Left colon (tissue), 2 donors: ENCODE data around the gene PHRF1. TPM values are rescaled to one million over a fixed set of nuclear protein-coding genes. Genes with fewer than 3 reads are reported as not detected.

ENCODE experiments used
- ATAC-seq: fragments of 200-7000 bp; cut with Tn5 transposase; one replicate; pipeline ENCODE4 v1.9.1; 2020; ENCODE audit warnings: mild to moderate bottlenecking, moderate library complexity
- DNase-seq, 2 donors: peaks; one replicate each; pipeline ENCODE4 v3.0.0-alpha.2; 2020
- intact Hi-C, 2 donors: fragments of 100-400 bp; cut with DNase I in 1 of 2; cut with micrococcal nuclease in 1 of 2; formaldehyde crosslinking; loops; one replicate each; pipeline versions ENCODE4 v1.11.2 to v1.14.0; 2022; cut with DNase I, micrococcal nuclease
- total RNA-seq, 2 donors: library from RNA; stranded (reverse); fragmentation: NEBNext Ultra II Directional; extraction: Animal tissue kit (Norgen Biotek cat#: 25700); gene quantifications; one replicate each; pipeline ENCODE4 v1.2.1, GENCODE V29; 2021
- donor health status: DM: no; HTN: no; CAD: no.
- donor health status: DM: yes; HTN: yes; CAD: no.

Gene PHRF1
- total RNA-seq, 2 donors from 2014 or later: 31.0 to 33.0 TPM

DNA sequence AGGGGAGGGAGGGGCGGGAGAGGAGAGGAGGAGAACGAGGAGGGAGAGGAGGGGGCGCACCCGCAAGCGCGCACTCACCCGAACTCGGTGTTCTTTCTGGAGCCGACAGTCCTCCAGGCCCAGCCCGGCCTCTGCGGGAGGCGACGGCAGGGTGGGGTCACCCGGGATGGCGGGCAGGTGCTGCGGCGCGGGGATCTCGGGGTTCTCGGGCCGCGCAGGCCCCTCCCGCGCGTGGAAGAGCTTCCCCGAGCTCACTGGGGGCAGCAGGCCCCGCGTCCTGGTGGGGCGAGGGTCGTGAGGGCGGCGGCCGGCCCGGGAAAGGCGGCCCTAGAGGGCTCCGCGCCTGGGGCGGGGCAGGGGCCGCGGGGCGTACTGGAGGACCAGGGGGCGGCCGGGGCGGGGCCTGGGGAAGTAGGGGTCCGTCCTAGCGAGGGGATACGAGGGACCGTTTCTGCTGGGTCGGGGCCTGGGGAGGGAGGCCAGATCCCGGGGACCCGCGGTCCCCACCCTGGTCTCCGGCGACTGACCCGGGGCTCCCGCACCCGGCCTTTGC, 21.0 kb upstream of the PHRF1 start:
- DNase-seq: peak in 1 of 2 donors; percentile 56
- ATAC-seq: peak; percentile 16
- intact Hi-C loops: loop anchor here in 1 of 2 donors (10.0 kb wide), 1 partner anchor 169 kb away; no protein-coding TSS in a partner anchor

DNA sequence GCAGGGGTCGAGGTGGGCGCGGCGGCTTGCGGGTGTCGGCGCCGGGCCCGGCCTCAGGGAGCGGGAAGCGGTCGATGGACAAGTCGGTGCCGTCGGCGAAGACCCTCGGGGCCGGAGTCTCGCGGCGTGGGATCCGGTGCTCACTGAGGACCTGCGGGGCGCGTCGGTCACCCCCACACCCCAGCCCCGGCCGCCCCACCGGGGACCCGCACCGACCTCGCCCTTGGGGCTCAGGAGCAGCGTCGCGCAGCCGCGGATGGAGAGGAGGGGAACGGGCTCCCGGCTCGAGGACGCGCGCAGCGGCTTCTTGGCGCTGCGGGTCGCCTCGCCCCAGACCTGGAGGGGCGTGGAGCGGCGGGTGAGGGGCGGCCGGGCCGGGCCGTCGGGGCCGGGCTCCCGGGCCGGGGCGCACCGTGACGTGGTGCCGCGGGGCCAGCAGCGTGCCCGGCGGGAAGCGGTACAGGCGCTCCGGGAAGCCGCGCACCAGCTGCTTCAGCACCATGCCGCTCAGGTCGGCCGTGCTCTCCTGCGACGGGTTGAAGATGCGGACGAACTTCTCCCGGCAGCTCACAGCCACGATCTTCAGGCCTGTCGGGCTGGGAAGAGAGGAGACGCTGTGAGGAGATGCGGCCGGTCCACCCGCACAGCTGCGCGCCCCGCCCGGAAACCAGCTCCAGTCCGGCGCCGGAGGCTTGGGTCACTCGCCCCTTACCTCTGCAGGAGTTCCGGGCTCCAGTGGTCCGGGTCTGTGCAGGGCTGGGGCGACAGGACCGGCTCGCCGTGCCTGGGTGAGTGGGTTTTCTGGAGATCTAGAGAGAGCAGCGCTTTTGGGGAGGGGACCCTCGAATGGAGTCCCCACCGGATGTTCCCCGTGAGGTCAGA, 20.2 kb upstream of the PHRF1 start:
- intact Hi-C loops: loop anchor here in 1 of 2 donors (10.0 kb wide), 1 partner anchor 169 kb away; no protein-coding TSS in a partner anchor
- DNase-seq: no peak
- ATAC-seq: no peak

DNA sequence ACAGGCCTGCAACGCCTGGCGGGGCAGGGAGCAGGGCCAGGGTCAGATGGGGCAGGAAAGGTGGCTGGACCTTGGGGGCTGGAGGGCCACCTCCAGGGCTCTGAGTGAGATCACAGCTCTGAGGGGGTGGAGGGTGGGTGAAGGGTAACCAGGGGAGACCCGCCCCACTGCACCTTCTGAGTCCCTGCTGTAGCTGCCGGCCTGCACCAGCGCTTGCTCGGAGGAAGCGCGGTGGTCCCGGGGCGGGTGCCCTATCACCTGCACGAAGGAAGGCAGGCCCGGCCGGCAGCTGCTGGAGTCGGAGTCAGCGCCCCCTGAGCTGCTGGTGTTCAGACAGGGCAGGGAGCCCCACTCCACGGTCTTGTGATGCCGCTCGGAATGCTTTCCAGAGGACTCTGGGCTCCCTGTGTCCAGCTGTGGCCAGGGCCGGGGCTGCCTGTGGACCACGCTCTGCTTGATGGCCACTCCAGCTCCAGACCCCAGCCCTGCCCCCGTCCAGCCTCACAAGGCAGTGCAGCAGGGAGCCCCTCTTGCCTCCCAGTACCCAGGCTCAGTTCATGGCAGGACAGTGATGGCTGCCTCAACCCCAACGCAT, 19.5 kb upstream of the PHRF1 start:
- DNase-seq: no peak
- intact Hi-C loops: loop anchor here in 1 of 2 donors (10.0 kb wide), 1 partner anchor 168 kb away; no protein-coding TSS in a partner anchor
- no peak for ATAC-seq

DNA sequence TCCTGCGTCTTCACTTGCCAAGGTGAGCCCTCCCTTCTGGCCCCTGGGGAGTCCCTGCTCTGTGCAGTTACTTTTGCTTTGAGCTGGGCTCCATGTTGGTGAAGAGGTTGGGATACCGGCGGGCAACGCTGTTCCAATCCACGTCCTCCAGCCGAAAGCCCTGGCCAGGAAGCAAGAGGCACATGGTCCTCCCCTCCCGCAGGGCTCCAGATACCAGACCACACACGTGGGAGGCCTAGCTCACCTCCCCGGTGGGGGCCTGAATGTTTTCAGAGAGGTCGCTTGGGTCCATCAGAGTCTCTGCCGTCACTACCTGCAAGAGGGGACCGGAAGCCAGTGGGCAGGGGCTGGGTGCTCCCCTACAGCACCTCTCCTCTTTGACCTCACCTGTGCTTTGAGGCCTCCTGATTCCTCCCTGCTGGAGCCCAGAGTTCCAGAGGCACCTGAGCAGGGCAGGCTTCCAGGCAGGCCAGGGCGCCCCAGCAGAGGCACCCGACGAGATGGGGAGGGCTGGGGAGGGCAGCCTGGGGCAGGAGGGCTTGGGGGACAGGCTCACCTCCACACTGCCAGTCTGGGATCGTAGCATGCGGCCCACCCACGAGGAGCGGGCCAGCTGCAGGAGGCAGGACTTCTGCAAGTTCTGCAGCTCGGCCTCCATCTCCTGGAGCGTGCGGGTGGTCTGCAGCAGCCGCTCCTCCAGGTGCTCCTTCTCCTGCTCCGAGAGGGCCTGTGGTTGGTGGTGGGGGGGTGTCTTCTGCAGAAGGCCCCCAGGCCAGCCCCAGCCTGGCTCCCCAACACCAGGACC, 18.7 kb upstream of the PHRF1 start:
- no peak for ATAC-seq
- no peak for DNase-seq
- intact Hi-C loops: loop anchor here in 1 of 2 donors (10.0 kb wide), 1 partner anchor 167 kb away; no protein-coding TSS in a partner anchor

DNA sequence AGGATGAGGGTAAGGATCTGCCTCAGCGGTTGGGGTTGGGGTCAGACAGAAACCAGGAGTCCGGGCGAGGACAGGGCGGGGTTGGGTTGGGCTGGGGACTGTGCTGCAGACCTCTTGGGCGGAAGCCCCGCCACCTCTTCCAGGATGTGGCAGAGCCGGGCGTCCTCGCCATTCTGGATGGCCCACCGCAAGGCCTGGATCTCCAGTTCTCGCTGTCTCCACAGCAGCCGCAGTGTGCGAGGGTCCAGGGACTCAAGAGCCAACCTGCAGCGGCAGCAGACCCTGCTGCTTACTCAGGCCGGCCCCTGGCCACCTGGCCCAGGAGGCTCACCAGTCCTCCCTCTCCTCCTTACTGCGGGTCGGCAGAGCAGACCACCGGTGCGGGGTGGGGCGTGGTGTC, 17.8 kb upstream of the PHRF1 start:
- DNase-seq: no peak
- intact Hi-C loops: loop anchor here in 1 of 2 donors (10.0 kb wide), 1 partner anchor 166 kb away; no protein-coding TSS in a partner anchor
- ATAC-seq: no peak

DNA sequence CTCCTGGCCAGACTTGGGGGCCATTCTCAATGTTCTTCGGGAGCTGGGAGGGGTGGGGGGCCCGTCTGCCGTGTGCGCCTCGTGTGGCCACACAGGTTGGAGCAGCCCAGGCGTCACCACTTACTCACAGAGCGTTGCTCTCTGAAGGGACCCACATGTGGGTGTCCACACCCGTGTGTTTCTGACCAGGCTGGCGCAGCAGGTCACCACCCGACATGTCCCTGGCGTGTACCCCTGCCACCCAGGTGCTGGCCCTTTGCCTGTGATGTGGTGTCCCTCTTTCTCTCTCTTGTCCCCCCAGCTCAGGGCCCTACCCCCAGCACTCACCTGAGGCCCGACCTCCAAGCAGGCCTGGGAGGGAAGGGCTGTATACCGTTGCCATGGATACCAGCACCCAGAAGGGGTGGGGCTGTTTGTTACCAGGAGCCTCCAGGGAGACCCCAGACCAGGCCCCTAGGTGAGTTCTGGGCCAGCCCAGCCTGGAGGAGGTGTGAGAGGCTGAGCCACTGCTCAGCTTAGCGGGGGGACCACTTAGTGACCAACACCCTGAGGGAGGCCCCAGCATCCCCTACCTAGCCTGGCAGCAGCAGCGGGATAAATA, 17.1 kb upstream of the PHRF1 start:
- intact Hi-C loops: loop anchor here in 1 of 2 donors (10.0 kb wide), 1 partner anchor 166 kb away; no protein-coding TSS in a partner anchor
- no peak for ATAC-seq
- no peak for DNase-seq

DNA sequence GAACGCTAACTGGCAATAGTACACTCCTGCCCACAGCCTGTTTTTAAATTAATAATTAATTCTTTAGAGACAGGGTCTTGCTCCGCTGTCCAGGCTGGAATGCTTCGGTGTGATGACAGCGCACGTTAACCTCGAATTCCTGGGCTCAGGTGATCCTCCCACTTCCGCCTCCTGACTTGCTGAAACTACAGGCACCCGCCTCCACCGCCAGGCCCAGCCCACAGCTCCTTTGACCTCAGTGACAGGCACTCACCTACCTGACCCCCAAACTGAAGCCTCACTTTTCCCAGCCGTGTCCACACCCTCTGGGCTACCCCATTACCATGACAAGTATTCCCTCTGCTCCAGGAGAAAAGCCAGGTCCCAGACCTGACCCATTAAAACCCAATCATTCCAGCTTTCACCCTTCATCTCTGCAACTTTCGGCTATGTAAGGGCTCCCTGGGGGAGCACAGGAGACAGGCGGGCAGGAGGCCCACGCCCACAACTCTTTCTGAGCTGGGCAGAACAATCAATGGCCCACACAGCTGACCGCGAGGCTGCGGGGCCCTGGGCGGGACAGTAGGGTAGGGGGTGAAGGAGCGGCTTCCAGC, 16.5 kb upstream of the PHRF1 start:
- ATAC-seq (peak; percentile 56), DNase-seq (peak; percentile 83 to 89)
- intact Hi-C loops: loop anchor here in 1 of 2 donors (10.0 kb wide), 1 partner anchor 165 kb away; no protein-coding TSS in a partner anchor

DNA sequence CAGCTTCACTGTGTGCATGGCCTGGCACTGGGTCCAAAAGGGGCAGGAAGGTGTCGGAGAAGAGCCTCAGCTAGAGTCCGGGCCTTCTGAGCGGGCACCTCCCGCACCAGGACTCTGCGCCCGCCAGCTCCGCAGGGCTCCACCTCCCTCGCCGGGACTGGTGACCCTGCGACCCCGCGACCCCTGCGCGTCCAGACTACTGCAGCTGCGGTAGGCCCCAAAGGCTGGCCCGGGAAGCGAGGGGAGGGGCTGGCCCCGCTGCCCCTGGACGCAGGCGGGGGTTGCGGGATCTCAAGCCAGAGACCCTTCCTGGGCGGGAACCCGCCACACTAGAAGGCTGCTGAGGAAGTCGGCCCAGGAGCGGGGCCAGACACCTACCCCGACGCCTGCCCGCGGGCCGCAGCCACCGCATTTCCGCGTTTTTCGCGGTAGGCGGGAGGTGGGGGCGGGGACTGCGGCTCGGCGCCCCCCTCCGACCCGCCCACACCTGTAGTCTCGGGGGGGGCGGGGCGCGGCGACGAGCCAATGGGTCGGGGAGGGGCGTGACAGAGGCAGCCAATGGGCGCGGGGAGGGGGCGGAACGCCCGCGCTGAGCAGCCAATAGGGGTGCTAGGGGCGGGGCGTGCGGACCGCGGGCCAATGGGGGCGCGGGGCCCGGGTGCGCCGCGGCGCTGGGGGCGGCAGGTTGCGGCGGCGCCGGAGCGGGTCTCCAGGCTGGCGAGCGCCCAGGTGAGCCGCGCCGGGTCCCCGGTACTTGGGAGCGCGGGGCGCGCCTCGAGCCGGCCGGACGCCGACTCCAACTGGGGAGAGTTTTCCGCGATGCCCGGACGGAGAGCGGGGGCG, 15.7 kb upstream of the PHRF1 start, which contains the start of the genes LMNTD2 and RASSF7:
Gene LMNTD2, minus strand, starts transcription at position 434 of the 843 bp plus-strand sequence. Its CDS starts 22 bp downstream, at position 412.
Gene RASSF7, plus strand, starts transcription at position 666 of the 843 bp plus-strand sequence. CDS start 799 bp downstream, outside the sequence.
- intact Hi-C loops: no loop called here
- peak; percentile 92 to 96 for DNase-seq
- peak; percentile 74 for ATAC-seq

DNA sequence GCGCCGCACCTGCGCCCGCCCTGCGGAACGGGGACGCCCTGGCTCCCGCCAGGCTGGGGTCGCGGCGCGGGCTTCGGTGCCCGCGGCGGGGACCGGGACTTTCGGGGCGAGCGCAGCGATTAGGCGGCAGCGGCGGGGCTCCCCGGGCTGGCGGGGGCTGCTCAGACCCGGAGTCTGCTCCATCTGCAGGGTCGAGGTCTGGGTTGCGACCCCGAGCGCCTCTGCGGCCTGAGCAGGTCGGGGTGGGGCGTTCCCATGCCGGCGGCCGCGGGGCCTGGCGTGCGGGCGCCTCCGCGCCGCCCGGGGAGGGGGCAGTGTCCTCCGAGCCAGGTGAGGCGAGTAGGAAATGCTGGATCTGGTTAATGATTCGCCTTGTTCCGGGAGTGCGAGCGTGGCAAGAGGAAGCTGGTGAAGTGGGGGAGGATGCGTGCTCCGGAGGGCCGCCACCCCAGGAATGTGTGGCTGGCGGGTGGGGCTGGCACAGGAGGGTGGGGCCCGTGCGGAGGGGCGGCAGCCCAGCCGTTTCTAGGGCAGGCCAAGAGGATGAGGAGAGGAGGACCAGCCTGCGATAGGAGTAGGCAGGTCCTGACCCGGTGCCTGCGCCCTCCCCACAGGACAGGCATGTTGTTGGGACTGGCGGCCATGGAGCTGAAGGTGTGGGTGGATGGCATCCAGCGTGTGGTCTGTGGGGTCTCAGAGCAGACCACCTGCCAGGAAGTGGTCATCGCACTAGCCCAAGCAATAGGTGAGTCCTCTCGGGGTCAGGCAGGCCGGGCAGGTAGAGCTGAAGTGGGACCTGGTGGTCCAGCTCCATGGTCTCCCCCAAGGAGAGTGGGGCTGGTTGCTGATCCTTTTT, 14.9 kb upstream of the PHRF1 start:
- DNase-seq (peak; percentile 84 to 94), ATAC-seq (peak; percentile 66)
- intact Hi-C loops: no loop called here

DNA sequence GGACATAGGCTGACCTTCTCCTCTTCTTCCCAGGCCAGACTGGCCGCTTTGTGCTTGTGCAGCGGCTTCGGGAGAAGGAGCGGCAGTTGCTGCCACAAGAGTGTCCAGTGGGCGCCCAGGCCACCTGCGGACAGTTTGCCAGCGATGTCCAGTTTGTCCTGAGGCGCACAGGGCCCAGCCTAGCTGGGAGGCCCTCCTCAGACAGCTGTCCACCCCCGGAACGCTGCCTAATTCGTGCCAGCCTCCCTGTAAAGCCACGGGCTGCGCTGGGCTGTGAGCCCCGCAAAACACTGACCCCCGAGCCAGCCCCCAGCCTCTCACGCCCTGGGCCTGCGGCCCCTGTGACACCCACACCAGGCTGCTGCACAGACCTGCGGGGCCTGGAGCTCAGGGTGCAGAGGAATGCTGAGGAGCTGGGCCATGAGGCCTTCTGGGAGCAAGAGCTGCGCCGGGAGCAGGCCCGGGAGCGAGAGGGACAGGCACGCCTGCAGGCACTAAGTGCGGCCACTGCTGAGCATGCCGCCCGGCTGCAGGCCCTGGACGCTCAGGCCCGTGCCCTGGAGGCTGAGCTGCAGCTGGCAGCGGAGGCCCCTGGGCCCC, 14.1 kb upstream of the PHRF1 start:
- DNase-seq (no peak), ATAC-seq (no peak)
- intact Hi-C loops: no loop called here

DNA sequence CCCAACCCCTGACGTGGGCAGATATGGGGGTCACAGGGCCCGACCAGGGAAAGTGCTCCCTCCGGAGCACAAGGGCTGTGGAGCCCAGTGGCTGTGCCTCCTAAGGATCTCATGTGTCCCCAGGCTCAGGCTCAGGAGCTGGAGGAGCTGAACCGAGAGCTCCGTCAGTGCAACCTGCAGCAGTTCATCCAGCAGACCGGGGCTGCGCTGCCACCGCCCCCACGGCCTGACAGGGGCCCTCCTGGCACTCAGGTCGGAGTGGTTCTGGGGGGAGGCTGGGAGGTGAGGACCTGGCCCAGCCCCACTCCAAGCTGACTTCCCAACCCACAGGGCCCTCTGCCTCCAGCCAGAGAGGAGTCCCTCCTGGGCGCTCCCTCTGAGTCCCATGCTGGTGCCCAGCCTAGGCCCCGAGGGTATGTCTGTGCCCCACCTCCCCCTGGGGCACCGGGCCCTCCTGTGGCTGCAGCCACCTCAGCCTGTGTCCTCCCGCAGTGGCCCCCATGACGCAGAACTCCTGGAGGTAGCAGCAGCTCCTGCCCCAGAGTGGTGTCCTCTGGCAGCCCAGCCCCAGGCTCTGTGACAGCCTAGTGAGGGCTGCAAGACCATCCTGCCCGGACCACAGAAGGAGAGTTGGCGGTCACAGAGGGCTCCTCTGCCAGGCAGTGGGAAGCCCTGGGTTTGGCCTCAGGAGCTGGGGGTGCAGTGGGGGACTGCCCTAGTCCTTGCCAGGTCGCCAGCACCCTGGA, 13.0 kb upstream of the PHRF1 start:
- ATAC-seq (no peak), DNase-seq (no peak)
- intact Hi-C loops: no loop called here

DNA sequence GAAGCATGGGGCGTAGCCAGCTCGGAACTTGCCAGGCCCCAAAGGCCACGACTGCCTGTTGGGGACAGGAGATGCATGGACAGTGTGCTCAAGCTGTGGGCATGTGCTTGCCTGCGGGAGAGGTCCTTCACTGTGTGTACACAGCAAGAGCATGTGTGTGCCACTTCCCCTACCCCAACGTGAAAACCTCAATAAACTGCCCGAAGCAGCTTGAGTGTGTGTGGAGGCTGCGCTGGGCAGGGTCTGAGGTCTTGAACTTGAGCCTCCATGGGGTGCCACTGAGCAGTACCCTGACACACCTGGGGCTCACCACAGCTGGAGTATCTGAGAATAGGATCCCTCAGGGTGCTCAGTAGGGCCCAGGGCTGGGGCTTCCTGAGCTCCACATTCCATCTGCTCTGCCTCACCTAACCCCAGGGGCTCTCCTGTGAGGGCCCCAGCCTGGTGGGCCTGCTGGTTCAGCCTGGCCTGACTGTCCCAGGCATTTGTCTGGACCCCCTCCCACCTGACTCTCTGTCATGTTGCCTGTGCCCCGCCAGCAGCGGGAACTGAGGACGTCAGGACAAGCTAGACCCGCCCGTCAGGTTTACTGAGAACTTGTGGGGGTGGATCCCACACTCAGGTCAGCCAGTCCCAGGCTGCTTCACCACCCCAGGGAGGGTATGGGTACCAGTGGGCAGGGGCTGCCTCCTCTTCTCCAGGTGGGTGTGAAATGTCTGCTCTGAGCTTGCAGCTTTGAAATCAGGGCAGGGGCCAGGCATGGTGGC, 12.3 kb upstream of the PHRF1 start:
- ATAC-seq (no peak), DNase-seq (no peak)
- intact Hi-C loops: no loop called here

DNA sequence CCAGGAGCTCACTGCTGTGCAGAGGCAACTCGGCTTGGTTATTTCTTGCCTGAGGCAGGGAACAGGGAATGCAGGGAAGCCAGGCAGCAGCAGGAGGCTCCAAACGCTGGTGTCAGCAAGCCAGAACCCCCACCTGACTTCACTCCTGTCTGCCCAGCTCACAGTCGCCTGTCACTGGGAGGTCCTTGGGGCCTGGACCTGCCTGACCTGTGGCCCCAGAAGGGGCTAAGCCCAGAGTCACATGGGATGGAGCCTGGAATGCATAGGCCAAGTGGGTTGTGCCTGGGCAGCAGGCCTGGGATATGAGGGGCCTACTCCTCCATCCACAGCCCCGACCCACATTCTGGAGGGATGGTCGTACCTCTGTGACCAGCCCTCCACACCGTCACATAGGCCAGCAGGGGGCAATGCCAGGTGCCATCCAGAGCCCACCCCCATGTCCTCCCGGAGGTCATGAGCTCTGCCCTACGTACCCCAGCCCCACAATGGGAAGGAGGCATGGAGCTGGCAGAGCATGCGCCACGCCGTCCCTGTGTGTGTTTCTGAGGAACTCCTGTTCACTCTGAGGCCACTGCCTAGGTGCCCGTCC, 10.3 kb upstream of the PHRF1 start:
- ATAC-seq: no peak
- intact Hi-C loops: no loop called here
- no peak for DNase-seq
